Measurements from ENCODE around the gene CFAP47. TPM values are rescaled to one million over a fixed set of nuclear protein-coding genes. Genes with fewer than 3 reads are reported as not detected.

Gene CFAP47
- polyA plus RNA-seq, 2 of the 4 experiments (the other 2 are of a cell fraction) = 0.03 TPM; not detected in 1

GRCh38 chrX:36007207-36007606 lies 87.7 kb downstream of the CFAP47 start:
- ChIA-PET POLR2A (no interaction called here), CTCF (no interaction called here)
- 4% methylated on average over 5 of the region's 5 CpGs for WGBS (ENCODE audit: missing lambda C conversion rate)
- no peak for DNase-seq (ENCODE audit: low read depth in 1 of 2, low spot score in 1 of 2)
- Histone ChIP-seq H3K4me2 (no peak overlapping the region), H3K4me3 (no peak overlapping the region), H3K9me3 (no peaks in the 10 kb centered on the region), H3K4me1 (no peaks in the 10 kb centered on the region), H3K27ac (no peak overlapping the region)
- ATAC-seq = no peak
- peak; percentile 91 for FAIRE-seq
- no peak for TF ChIP-seq RCOR1 (IDR thresholded peaks at IDR 0.05; ENCODE audit: low read depth, low read length)
- TF ChIP-seq CHD2 (IDR thresholded peaks at IDR 0.05; ENCODE audit: low read length, partially characterized antibody) = no peak
- TF ChIP-seq EHF (CRISPR knock-in tag; IDR thresholded peaks at IDR 0.05) = no peak
- no peak for TF ChIP-seq CBX2 (IDR thresholded peaks at IDR 0.05; ENCODE audit: borderline replicate concordance, low read depth)
- no peak for TF ChIP-seq CHD4 (IDR thresholded peaks at IDR 0.05; ENCODE audit: borderline replicate concordance)
- no peak for TF ChIP-seq MYC (IDR thresholded peaks at IDR 0.05; ENCODE audit: borderline replicate concordance, low read length)

GRCh38 chrX:36019125-36019524 lies 99.6 kb downstream of the CFAP47 start:
- 26% methylated on average over 7 of the region's 7 CpGs for WGBS (ENCODE audit: missing lambda C conversion rate)
- Histone ChIP-seq H3K27ac (no peak overlapping the region), H3K9me3 (no peaks in the 10 kb centered on the region), H3K4me3 (no peak overlapping the region), H3K4me1 (no peaks in the 10 kb centered on the region), H3K4me2 (no peak overlapping the region)
- CTCF ChIA-PET = no interaction called here
- DNase-seq (ENCODE audit: low read depth in 1 of 2, low spot score in 1 of 2) (no peak), ATAC-seq (no peak), FAIRE-seq (no peak)
- POLR2A ChIA-PET = no interaction called here
- TF ChIP-seq SMC3 (IDR thresholded peaks at IDR 0.05) (no peak), HOXB5 (CRISPR knock-in tag; IDR thresholded peaks at IDR 0.05) (no peak)

GRCh38 chrX:36035550-36035949 lies 116.0 kb downstream of the CFAP47 start:
- CTCF ChIA-PET = no interaction called here
- no peak for FAIRE-seq
- no peak for ATAC-seq

More at GRCh38 chrX:36035550-36035949, 116.0 kb downstream of the CFAP47 start:
- Histone ChIP-seq H3K27ac (no peak overlapping the region), H3K4me2 (no peak overlapping the region), H3K4me3 (no peak overlapping the region), H3K4me1 (no peaks in the 10 kb centered on the region), H3K9me3 (no peaks in the 10 kb centered on the region)
- DNase-seq (ENCODE audit: low read depth in 1 of 2, low spot score in 1 of 2) = no peak
- WGBS (ENCODE audit: missing lambda C conversion rate) = 6% methylated on average over 2 of the region's 2 CpGs
- POLR2A ChIA-PET = no interaction called here
- TF ChIP-seq CTCF (IDR thresholded peaks at IDR 0.05) (no peak), FOXS1 (CRISPR knock-in tag; IDR thresholded peaks at IDR 0.05) (no peak), FOSL2 (IDR thresholded peaks at IDR 0.05) (no peak), FOSL2 (CRISPR knock-in tag; IDR thresholded peaks at IDR 0.05) (no peak), KDM5A (IDR thresholded peaks at IDR 0.05) (no peak), E2F6 (IDR thresholded peaks at IDR 0.05; ENCODE audit: borderline replicate concordance, low read depth) (no peak), SREBF2 (IDR thresholded peaks at IDR 0.05) (no peak), CBX2 (IDR thresholded peaks at IDR 0.05; ENCODE audit: borderline replicate concordance, low read depth) (no peak), ELK1 (IDR thresholded peaks at IDR 0.05; ENCODE audit: low read depth, low read length) (no peak), RNF2 (IDR thresholded peaks at IDR 0.05; ENCODE audit: borderline replicate concordance, low read depth) (no peak), BHLHE40 (IDR thresholded peaks at IDR 0.05; ENCODE audit: low read depth, low read length) (no peak), USF2 (IDR thresholded peaks at IDR 0.05) (no peak), PBX3 (IDR thresholded peaks at IDR 0.05) (no peak), HOXB5 (CRISPR knock-in tag; IDR thresholded peaks at IDR 0.05) (no peak), POLR2AphosphoS2 (conservative IDR thresholded peaks at IDR 0.05; ENCODE audit: low read length) (no peak), NFE2L2 (conservative IDR thresholded peaks at IDR 0.05; ENCODE audit: low read length) (no peak)
